NCI-H524 (cell line): ENCODE results near the gene RASAL1.

Experiments
- DNase-seq, 2 experiments: peaks; one replicate each; lab custom pipeline; 2025; lab: John Stamatoyannopoulos, UW

The RASAL1 gene

DNA sequence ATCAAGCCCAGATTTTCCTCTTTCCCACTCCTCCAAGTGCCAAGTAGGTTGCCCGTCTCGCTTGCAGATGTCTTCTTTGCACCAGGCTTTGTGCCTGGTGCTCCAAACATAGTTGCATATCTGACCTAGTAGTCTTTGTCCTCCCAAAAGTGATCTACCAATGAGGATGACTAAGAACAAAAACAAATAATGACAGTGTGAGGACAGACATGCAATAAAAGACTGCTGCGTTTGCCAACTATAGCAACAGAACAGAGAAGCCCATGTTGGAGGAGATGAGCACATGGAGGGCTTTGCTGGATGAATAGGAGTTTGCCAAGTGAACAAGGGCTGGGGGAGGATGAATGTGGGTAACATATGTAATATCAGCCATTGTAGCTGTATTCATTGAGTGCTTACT lies 63.4 kb downstream of the RASAL1 start:
- DNase-seq = no peak

GRCh38 chr12:113071135-113072112 lies 64.1 kb downstream of the RASAL1 start:
- DNase-seq = peak in 1 of 2 experiments; percentile 7

DNA sequence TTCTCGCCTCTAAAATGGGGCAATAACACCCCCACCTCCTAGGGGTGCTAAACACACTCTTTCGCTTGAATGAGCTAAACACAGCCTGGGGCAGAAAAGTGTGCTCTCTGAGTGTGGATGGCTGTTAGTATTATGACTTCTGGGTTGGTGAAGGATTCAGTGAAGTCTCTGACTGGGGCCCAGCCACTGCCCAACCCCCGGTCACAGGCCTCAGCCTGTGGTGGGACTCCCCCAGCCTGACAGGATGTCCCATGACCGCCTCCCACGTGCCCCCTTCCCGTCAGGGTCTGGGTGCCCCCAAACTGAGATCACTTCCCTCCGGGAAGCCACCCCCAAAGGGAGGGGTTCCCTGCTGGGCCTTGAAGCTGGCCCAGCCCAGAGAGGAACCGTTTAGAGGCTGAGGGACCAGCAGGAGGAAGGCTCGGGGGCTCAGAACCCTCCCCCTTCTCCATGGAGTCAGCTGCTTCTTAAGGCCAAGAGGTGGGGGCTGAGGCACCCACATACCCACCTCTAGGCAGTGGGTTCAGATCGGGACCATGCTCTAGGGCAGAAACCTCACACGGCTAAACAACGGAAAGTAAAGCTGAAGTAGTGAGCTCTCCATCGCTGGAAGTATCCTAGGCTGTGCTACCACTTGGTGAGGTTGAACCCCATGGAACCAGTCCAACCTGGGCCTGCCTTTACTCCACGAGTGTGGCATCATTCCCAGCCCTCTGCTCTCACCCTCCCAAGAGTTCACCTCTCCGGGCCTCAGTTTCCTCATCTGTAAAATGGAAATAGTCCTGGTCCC lies 65.2 kb downstream of the RASAL1 start:
- DNase-seq = no peak

DNA sequence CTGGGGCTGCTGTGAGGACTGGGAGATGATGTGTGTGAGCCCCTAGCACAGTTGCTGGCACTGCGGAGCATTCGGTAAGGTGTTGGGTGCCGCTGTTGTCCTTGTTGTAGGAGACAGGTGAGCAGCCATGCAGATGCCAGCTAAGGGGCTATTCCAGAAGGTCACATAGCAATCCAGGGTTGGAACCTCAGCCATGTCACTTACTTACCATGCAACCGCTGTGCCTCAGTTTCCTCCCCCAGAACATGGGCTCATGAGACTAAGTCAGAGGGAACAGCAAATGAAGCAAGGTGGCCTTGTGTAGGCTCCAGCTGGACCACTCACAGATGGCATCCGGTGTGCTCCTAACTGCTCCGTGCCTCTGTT lies 65.8 kb downstream of the RASAL1 start:
- no peak for DNase-seq

DNA sequence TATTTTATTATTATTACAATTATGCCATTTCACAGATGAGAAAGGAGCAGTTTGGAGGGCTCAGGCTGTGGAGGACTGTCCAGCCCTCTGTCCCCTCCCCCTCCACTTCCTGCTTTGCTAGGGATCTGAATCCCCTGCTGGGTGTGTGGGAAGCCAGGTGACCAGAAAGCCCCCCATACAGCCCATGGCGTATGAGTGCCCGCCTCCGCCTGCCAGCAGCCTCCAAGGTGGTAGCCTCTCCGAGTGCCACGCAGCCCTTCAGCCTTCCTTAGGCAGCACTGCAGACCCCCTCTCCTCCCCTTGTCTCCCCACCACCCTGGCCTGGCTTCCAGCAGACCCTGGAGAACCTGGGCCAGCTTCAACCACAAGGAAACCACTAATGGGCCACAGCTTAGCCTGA lies 66.4 kb downstream of the RASAL1 start:
- DNase-seq = no peak

DNA sequence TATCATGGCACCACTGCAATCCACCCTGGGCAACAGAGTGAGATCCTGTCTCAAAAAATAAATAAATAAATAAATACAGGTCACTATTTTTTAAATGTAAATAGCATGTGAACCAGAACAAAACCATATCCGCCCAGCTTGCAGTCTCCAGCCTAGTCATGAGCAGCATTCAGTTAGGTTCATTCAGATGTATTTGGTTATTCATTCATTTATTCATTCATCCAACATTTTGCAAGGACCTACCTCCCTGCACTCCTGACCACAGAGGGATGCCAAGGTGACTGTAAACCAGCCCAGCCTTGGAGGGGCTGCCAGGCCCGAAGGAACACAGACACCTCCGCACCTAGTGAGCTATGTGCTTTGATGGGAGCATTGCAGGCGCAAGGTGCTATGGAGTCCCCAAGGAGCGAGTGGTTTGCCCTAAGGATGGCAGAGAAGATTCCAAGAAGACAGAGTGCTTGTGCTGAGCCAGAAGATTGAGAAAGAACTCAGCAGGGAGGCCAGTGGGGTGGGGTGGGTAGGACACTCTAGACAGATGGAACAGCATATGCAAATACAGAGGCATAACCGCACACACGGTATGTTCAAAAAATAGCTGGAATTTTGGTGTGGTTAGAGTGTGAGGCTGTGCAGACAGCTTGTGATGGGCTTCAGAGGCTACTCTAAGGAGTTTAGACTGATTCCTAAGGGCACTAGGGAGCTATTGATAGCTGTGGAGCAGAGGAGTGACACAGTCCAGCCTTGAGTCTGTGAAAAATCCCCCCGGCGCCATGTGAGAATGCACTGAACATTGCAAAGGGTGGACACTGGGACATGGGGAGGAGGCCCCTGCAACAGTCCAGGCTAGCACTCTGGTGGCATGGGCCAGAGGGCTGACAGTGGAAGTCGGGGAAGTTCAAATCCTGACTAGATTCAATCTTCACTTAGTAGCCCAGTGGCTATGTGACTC lies 67.3 kb downstream of the RASAL1 start:
- no peak for DNase-seq

GRCh38 chr12:113066813-113067400 lies 68.7 kb downstream of the RASAL1 start:
- no peak for DNase-seq

GRCh38 chr12:113065126-113066007 lies 70.2 kb downstream of the RASAL1 start:
- peak; percentile 35 to 76 for DNase-seq

- no peak for DNase-seq
Observed at GRCh38 chr12:113064395-113065125, 71.0 kb downstream of the RASAL1 start.

GRCh38 chr12:113063396-113064350 lies 71.9 kb downstream of the RASAL1 start:
- no peak for DNase-seq

DNA sequence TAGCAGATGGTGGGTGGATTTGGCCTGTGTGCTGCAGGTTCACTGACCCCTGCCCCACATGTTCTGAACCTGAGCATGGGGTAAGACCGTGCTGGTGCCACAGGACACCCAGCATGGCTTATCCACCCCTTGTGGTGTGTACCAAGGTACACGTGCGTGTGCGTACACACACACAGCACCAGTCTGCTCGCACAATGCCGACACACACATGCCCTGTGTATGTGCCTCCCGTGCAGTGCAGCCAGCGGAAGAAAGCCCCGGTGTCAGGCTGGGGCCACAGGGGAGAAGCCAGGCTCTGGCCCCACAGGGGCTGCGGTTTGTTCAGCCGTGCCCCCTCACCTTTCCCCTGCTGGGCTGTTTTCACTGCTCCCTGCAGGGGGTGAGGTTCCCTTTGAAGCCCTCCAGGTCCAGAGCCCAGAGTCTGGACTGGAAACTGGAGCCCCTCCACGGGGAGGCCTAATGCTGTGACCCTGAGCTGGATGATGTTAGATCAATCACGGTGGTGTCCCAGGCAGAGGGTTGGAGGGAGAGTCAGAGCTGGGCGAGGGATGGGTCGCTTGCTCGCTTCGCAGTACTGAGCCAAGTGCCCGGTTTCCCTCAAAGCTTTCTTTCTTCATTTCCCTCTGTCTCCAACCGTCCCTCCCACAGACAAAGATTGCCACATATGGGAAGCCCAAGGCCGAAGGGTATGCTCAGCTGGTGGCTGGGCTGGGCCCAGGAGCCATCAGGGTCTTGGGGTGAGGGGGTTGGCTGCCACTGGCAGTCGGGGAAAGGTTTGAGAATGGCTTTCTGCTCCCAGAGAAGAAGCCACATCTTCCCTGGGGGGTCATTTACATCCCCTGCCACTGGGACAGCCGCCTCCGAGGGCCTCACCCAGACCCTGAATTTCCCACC lies 72.8 kb downstream of the RASAL1 start:
- DNase-seq = peak in 1 of 2 experiments; percentile 4

DNA sequence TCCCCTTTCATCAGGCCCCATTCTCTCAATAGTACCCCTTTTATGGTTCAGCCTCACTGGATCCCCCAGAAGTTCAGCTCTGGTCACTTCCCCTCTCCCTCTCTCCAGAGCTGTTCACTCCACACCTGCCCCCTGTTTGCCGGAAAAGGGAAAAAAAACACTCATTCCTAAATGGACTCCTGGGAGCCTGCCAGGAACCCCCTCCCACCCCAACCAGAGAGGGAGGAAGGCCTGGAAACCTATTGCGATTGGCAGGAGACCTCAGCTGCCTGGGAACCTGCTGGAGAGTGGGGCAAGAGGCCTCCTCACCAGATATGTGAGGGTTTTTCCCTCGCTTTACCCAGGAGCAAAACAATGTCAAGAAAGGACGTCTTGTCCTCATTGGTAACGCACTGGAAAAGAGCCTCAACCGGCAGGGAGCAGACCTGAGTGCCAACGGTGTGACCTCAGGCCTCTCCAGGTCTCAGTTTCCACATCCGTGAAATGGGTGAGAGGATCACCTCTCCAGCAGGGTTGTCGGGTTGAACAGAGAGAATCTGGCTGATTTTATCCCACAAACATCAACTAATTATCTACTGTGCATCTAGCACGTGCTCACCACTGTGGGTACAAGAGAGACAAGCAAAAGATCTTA lies 74.4 kb downstream of the RASAL1 start:
- no peak for DNase-seq

- DNase-seq = no peak
Observed at GRCh38 chr12:113060336-113060960, 75.1 kb downstream of the RASAL1 start.

DNA sequence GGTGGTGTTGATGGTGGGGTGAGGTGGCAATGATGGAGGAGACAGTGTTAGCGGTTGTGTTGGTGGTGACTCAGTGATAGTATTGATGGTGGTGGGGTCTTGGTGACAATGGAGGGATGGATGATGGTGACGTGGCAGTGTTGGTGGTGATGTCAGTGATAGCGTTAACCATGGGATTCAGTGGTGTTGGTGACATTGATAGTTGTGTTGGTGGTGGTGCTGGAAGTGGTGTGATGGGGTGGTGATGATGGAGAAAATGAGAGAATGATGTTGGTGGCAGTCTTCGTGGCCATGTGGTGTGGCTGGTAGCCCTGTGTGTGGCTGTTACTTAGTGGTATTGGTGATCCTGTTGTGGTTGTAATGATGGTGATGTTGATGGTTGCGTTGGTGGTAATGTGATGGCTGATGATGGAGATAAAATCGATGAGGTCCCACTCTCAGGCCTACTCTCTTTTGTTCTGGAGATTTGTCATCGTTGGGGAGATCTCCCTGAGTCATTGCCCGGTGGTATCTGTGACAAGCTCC lies 76.4 kb downstream of the RASAL1 start:
- no peak for DNase-seq

DNA sequence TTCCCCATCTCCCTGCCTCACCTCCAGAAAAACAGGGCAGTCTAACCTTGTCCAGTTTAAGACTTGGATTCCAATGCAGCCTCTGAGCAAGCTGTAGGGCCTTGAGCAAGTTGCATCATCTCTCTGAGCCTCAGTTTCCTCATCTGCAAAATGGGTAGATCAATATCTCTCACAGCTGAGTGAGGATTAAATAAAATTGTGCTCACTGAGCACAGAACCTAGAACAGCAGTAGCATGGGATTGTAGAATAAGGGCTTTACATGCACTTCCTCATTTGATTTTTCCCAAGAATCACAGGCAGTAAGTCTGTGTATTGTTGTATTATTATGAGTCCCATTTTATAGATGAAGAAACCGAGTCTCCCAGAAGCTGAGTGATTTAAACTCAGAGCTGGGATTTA lies 77.0 kb downstream of the RASAL1 start:
- DNase-seq = no peak
